ENCODE results near the gene CFAP99.

The CFAP99 gene

DNA sequence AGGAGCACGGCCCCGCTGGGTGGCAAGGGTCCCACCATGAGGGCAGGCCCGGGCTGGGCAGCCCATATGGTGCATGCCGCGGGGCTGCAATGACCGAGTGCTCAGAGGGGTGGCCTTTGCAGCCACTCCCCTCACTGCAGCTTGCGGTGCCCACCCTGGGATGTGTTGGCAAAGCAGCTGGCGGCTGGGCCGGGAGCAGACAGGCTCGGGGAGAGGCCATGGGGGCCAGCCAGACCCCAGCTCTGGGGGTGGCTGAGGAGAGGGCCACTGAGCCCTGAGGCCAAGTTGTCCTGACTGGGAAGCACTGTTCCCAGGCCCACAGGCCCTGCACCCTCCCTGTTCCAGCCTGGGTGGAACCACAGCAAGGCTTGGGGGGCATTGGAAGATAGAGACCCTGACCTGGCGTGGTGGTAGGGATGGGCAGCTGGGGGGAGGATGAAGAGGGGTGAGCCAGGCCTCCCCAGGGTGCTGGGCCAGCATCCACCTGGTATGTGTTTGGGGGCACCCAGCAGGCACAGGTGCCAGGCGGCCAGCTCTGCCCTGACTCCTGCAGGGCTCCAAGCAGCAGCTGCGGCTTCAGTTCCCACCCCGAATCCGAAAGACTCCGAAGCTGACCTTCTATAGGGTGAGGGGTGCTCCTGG lies 31.8 kb downstream of the CFAP99 start:
- H3K27me3 Mint-ChIP-seq, result no peaks in the 10 kb centered on the region
- H3K4me1 Mint-ChIP-seq, result no peaks in the 10 kb centered on the region
- H3K4me3 Mint-ChIP-seq, result no peak overlapping the region
- H3K36me3 Mint-ChIP-seq (ENCODE audit: insufficient read depth), result peaks cover 2% of the 10 kb centered on the region
- no peak overlapping the region for H3K27ac Mint-ChIP-seq (ENCODE audit: low read depth)
- DNase-seq (ENCODE audit: low spot score in 2 of 2) (no peak), ATAC-seq (replicated peaks; ENCODE audit: extremely low read depth, poor library complexity, severe bottlenecking) (no peak)
- H3K9me3 Mint-ChIP-seq, result no peaks in the 10 kb centered on the region

- Mint-ChIP-seq H3K27ac (ENCODE audit: low read depth) (no peak overlapping the region), H3K4me3 (no peak overlapping the region), H3K36me3 (ENCODE audit: insufficient read depth) (peaks cover 2% of the 10 kb centered on the region), H3K27me3 (no peaks in the 10 kb centered on the region), H3K4me1 (no peaks in the 10 kb centered on the region), H3K9me3 (no peaks in the 10 kb centered on the region)
- ATAC-seq (replicated peaks; ENCODE audit: extremely low read depth, poor library complexity, severe bottlenecking), result no peak
- DNase-seq (ENCODE audit: low spot score in 2 of 2), result no peak
Observed at GRCh38 chr4:2451036-2451520, 32.3 kb downstream of the CFAP99 start.

GRCh38 chr4:2451821-2452785 lies 33.3 kb downstream of the CFAP99 start:
- H3K27me3 Mint-ChIP-seq, result no peaks in the 10 kb centered on the region
- H3K27ac Mint-ChIP-seq (ENCODE audit: low read depth), result no peak overlapping the region
- H3K9me3 Mint-ChIP-seq, result no peaks in the 10 kb centered on the region
- H3K4me3 Mint-ChIP-seq, result no peak overlapping the region
- no peak for ATAC-seq (replicated peaks; ENCODE audit: extremely low read depth, poor library complexity, severe bottlenecking)
- H3K36me3 Mint-ChIP-seq (ENCODE audit: insufficient read depth), result peaks cover 4% of the 10 kb centered on the region
- H3K4me1 Mint-ChIP-seq, result no peaks in the 10 kb centered on the region
- no peak for DNase-seq (ENCODE audit: low spot score in 2 of 2)

DNA sequence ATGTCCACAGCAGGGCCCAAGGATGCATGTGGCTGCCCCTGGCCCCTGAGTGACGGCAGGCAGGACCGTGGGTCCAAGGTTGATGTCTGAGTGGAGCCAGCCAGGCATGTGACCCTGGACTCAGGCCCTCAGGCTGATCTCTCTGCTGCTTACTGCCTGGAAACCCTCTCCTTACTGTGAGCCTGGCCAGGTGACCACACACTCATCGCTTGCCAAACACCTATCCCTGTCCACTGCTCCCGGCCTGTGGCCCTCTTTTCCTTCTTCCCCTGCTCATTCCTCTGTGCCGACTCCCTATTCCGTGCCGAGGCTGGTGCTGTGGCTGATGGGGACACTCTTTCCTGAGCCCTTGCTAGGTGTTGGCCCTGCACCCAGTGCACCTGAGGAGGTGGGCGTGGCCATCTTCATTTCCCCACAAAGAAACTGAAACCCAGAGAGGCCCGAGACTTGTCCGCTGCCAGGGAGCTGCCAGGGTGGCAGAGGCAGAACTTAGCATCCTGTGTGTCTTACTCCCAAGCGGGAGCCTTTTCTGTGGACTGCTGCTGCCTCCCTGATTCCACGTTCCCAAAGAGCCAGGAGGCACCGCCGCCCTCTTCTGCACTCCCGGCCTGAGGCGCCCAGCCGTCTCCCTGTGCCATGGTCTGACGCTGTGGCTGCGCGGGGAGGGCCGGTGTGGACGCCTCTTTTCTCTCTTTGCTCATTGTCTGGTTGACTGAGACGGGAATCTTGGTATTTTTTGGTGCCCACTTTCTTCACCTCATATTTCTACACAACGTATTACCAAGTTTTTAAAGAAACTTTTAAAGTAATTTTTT lies 38.9 kb downstream of the CFAP99 start:
- Mint-ChIP-seq H3K4me1 (peaks cover 10% of the 10 kb centered on the region), H3K4me3 (no peak overlapping the region), H3K9me3 (no peaks in the 10 kb centered on the region), H3K27me3 (no peaks in the 10 kb centered on the region), H3K27ac (ENCODE audit: low read depth) (no peak overlapping the region), H3K36me3 (ENCODE audit: insufficient read depth) (peaks cover 3% of the 10 kb centered on the region)
- ATAC-seq (replicated peaks; ENCODE audit: extremely low read depth, poor library complexity, severe bottlenecking) (no peak), DNase-seq (ENCODE audit: low spot score in 2 of 2) (no peak)

DNA sequence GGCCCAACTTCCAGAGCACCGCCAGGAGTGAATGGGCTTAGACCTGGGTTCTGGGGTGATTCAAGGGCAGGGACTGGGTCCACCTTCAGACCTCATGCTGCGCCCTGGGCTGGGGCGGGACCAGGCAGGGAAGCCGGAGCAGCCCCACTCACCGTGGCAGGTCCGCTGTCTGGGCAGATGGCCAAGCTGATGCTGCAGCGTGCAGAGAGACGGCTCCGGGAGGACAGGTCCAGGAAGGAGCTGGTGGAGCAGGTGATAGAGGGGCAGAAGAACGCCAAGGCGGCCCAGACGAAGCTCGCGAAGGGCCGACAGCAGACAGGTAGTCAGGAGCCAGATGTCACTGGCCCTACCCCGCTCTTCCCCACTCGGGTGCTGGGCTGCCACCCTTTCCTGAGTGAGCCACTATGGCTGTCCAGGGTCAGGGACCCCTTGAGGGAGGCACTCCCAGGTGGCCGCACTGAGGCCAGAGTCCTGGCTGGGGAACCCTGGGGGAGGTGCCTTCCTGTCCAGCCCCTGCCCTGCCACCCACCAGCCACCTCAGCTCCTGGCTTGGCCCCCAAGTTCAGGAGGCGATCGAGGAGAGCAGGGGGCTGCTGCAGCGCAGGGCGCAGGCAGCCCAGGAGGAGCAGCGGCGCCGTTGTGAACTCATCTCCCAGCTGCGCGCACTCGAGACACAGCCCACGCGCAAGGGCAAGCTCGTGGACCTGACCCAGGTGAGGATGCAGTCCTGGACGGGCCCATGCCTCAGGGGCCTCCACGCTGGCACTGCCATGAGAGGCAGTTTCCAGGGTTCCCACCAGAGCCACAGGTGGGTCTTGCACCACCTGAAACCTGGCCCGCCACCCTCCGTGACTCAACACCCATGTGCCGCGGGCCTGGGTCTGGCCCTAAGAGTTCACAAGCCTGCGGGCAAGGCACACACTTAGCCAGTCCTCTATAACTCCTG lies 40.1 kb downstream of the CFAP99 start:
- peaks cover 10% of the 10 kb centered on the region for H3K4me1 Mint-ChIP-seq
- DNase-seq (ENCODE audit: low spot score in 2 of 2) (no peak), ATAC-seq (replicated peaks; ENCODE audit: extremely low read depth, poor library complexity, severe bottlenecking) (no peak)
- H3K4me3 Mint-ChIP-seq, result no peak overlapping the region
- H3K36me3 Mint-ChIP-seq (ENCODE audit: insufficient read depth), result peaks cover 3% of the 10 kb centered on the region
- H3K9me3 Mint-ChIP-seq, result no peaks in the 10 kb centered on the region
- peak overlapping the region; percentile 46 for H3K27ac Mint-ChIP-seq (ENCODE audit: low read depth)
- no peaks in the 10 kb centered on the region for H3K27me3 Mint-ChIP-seq

GRCh38 chr4:2459589-2460349 lies 41.0 kb downstream of the CFAP99 start:
- H3K4me3 Mint-ChIP-seq, result no peak overlapping the region
- peaks cover 10% of the 10 kb centered on the region for H3K4me1 Mint-ChIP-seq
- peak overlapping the region; percentile 46 for H3K27ac Mint-ChIP-seq (ENCODE audit: low read depth)
- H3K9me3 Mint-ChIP-seq, result no peaks in the 10 kb centered on the region
- H3K27me3 Mint-ChIP-seq, result no peaks in the 10 kb centered on the region
- H3K36me3 Mint-ChIP-seq (ENCODE audit: insufficient read depth), result peaks cover 3% of the 10 kb centered on the region
- no peak for ATAC-seq (replicated peaks; ENCODE audit: extremely low read depth, poor library complexity, severe bottlenecking)
- DNase-seq (ENCODE audit: low spot score in 2 of 2), result no peak

DNA sequence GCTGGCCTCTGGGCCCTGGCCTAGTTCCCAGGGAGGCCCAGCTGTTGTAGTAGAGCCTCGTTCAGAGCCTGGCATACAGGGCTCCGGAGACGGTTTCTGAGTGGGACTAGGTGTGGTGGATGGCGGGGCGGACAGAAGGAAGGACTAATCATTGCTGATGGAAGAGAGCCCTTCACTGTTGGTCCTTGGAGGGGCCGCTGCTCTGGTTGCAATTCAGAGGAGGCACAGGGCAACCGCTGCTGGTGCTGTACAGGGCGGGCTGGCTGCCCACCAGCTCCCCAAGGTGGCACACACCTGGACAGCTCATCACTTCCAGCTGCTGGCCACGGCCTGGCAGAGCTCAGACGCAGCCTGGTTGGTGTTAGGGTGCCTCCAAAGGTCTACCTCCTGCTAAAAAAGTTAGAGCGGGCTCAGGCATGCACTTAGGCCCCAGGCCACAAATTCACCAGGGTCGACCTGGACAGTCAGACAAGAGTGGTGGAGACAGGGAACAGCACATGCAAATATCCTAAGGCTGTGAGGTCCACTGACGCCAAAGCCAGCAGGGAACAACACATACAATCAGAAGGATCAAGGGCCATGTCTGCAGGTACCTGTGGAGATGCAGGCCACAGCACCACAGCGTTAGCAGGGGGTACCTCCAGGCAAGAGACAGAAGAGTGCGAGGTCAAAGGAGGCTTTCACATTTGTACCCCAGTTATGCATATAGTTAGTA lies 42.6 kb downstream of the CFAP99 start:
- H3K27me3 Mint-ChIP-seq, result no peaks in the 10 kb centered on the region
- ATAC-seq (replicated peaks; ENCODE audit: extremely low read depth, poor library complexity, severe bottlenecking) (no peak), DNase-seq (ENCODE audit: low spot score in 2 of 2) (no peak)
- peak overlapping the region; percentile 81 for H3K27ac Mint-ChIP-seq (ENCODE audit: low read depth)
- peaks cover 3% of the 10 kb centered on the region for H3K36me3 Mint-ChIP-seq (ENCODE audit: insufficient read depth)
- no peaks in the 10 kb centered on the region for H3K9me3 Mint-ChIP-seq
- peak overlapping the region; percentile 73 for H3K4me3 Mint-ChIP-seq
- H3K4me1 Mint-ChIP-seq, result peaks cover 10% of the 10 kb centered on the region

DNA sequence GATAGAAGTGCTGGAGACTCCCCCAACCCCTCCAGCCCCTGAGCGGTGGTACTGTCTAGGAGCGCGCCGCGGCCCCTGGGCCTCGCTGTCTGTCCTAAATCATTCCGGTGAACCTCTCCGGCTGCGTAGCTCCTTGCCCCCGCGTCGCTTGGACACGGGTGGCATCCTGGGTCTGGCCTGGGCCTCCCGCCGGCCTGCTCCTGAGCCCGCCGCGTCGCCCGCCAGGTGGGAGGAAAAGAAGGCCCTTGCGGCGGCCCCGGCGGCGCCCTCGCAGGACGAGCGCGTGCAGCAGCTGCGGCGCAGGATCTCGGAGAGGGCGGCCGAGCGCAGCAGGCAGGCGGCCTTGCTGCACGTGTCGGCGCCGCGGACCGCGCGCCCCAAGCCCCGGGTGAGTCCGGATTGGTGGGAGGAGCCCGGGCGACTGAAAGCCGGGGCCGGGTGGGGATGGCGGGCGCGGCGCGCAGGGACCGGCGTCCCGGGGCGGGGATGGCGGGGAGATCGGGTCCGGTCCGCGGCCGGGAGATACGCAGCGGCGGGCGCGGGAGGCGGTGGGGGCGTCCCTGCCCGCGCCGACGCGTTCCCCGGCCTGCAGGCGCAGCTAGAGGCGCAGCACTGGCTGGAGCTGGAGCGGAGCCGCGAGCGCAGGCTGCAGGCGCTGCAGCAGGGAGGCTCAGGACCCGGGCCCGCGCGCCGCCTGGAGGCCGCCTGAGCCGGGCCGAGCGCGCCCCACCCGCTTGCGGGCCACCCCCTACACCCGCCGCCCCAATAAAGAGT lies 43.6 kb downstream of the CFAP99 start:
- Mint-ChIP-seq H3K4me1 (peaks cover 10% of the 10 kb centered on the region), H3K9me3 (no peaks in the 10 kb centered on the region), H3K27ac (ENCODE audit: low read depth) (peak overlapping the region; percentile 81), H3K4me3 (peak overlapping the region; percentile 73), H3K27me3 (no peaks in the 10 kb centered on the region), H3K36me3 (ENCODE audit: insufficient read depth) (peaks cover 5% of the 10 kb centered on the region)
- DNase-seq (ENCODE audit: low spot score in 2 of 2), result peak; percentile 47 to 48
- ATAC-seq (replicated peaks; ENCODE audit: extremely low read depth, poor library complexity, severe bottlenecking), result peak; percentile 96

- H3K4me3 Mint-ChIP-seq, result peak overlapping the region; percentile 73
- ATAC-seq (replicated peaks; ENCODE audit: extremely low read depth, poor library complexity, severe bottlenecking) (no peak), DNase-seq (ENCODE audit: low spot score in 2 of 2) (no peak)
- H3K27me3 Mint-ChIP-seq, result no peaks in the 10 kb centered on the region
- no peaks in the 10 kb centered on the region for H3K9me3 Mint-ChIP-seq
- peaks cover 16% of the 10 kb centered on the region for H3K4me1 Mint-ChIP-seq
- H3K36me3 Mint-ChIP-seq (ENCODE audit: insufficient read depth), result peaks cover 7% of the 10 kb centered on the region
- peak overlapping the region; percentile 53 for H3K27ac Mint-ChIP-seq (ENCODE audit: low read depth)
Observed at GRCh38 chr4:2462992-2463762, 44.4 kb downstream of the CFAP99 start.

DNA sequence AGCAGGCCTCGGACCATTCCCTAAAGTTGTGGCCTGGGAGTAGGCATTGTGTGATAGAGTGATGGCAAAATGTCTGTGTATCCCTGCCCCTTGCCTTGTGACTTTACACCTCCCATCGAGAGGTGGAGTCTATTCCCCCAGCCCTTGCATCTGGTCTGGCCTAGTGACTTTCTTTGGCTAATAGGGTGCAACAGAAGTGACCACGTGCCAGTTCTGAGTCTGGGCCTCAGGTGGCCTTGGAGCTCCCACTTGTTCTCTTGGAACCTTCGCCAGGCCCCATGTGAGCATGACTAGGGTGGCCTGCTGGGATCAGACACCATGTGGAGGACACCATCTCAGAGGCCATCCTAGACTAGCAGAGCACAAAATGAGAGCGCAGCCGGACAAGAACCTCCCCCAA lies 46.3 kb downstream of the CFAP99 start:
- H3K9me3 Mint-ChIP-seq, result no peaks in the 10 kb centered on the region
- no peak for ATAC-seq (replicated peaks; ENCODE audit: extremely low read depth, poor library complexity, severe bottlenecking)
- H3K36me3 Mint-ChIP-seq (ENCODE audit: insufficient read depth), result peaks cover 20% of the 10 kb centered on the region
- H3K27ac Mint-ChIP-seq (ENCODE audit: low read depth), result no peak overlapping the region
- no peak for DNase-seq (ENCODE audit: low spot score in 2 of 2)
- no peak overlapping the region for H3K4me3 Mint-ChIP-seq
- no peaks in the 10 kb centered on the region for H3K27me3 Mint-ChIP-seq
- H3K4me1 Mint-ChIP-seq, result peaks cover 28% of the 10 kb centered on the region

Data from central memory CD8-positive, alpha-beta T cell (primary cell).